H1 (cell line): ENCODE results near the gene KRT12. TPM values are rescaled to one million over a fixed set of nuclear protein-coding genes. Genes with fewer than 3 reads are reported as not detected.

Source experiments
- CTCF ChIA-PET: fragments of 300-600 bp; sonication (Branson Sonifier 250); formaldehyde crosslinking; loops from one replicate; lab custom pipeline; 2021; ENCODE audit not compliant: partially characterized antibody; lab: Charles Lee
- POLR2A ChIA-PET: fragments of 300-600 bp; sonication (Branson Sonifier 250); formaldehyde crosslinking; loops from one replicate; lab custom pipeline; 2021; ENCODE audit warnings: inconsistent platforms; ENCODE audit not compliant: partially characterized antibody; lab: Charles Lee
- DNase-seq, 2 experiments: peaks; one replicate each; pipeline versions ENCODE4 v3.0.0 to v3.0.0-alpha.2; 2010 to 2022; ENCODE audit warnings: low spot score in 2 of 2, low read depth in 1 of 2, mixed read lengths in 1 of 2
- FAIRE-seq: peaks from 2 replicates; lab custom pipeline; 2011; peaks lifted over from hg19 to GRCh38; lab: Jason Lieb, UNC
- H2AFZ ChIP-seq: 2 replicates; pipeline ENCODE4 v1.8.1; 2012; ENCODE audit warnings: low read length, inconsistent platforms
- H2AK5ac ChIP-seq: 2 replicates; pipeline ENCODE4 v1.6.1; 2013; ENCODE audit warnings: low read depth, low read length
- H2BK120ac ChIP-seq: replicated peaks from 2 replicates; pipeline ENCODE3; 2013; ENCODE audit warnings: low read depth, low read length, inconsistent platforms
- H2BK12ac ChIP-seq: 2 replicates; pipeline ENCODE4 v1.6.1; 2013; ENCODE audit warnings: low read depth, low read length
- H2BK15ac ChIP-seq: 2 replicates; pipeline ENCODE4 v1.6.1; 2013; ENCODE audit warnings: low read length
- H2BK20ac ChIP-seq: 2 replicates; pipeline ENCODE4 v1.6.1; 2013; ENCODE audit warnings: low read length
- H2BK5ac ChIP-seq: 2 replicates; pipeline ENCODE4 v1.6.1; 2013; ENCODE audit warnings: low read depth, low read length
- H3K14ac ChIP-seq: 2 replicates; pipeline ENCODE4 v1.6.1; 2013; ENCODE audit warnings: inconsistent platforms; ENCODE audit not compliant: insufficient read length
- H3K18ac ChIP-seq: 2 replicates; pipeline ENCODE4 v1.6.1; 2013; ENCODE audit warnings: low read length; ENCODE audit errors: extremely low read depth
- H3K23ac ChIP-seq: 2 replicates; pipeline ENCODE4 v1.6.1; 2013; ENCODE audit warnings: inconsistent platforms; ENCODE audit not compliant: insufficient read length
- H3K23me2 ChIP-seq: 2 replicates; pipeline ENCODE4 v1.6.1; 2013; ENCODE audit warnings: low read depth, low read length
- H3K27ac ChIP-seq: 2 replicates; pipeline ENCODE4 v1.6.1; 2011; ENCODE audit warnings: low read depth, low read length, inconsistent platforms
- H3K27me3 ChIP-seq, 4 experiments: replicated peaks in 1 of 4; 1 replicate in 1 of 4; 2 replicates in 3 of 4; pipeline versions ENCODE4 v1.6.1 to v1.8.1; 2011 to 2013; ENCODE audit warnings: low read length in 3 of 4, mild to moderate bottlenecking in 3 of 4, inconsistent platforms in 2 of 4, mixed read lengths in 2 of 4, moderate library complexity in 1 of 4; ENCODE audit not compliant: control insufficient read depth in 3 of 4, insufficient read depth in 3 of 4; ENCODE audit errors: extremely low read depth in 1 of 4
- H3K36me3 ChIP-seq, 4 experiments: 2 replicates each; pipeline versions ENCODE4 v1.6.1 to v1.8.1; 2011 to 2013; ENCODE audit warnings: mild to moderate bottlenecking in 4 of 4, low read length in 3 of 4, moderate library complexity in 2 of 4, control low read depth in 1 of 4, inconsistent platforms in 1 of 4; ENCODE audit not compliant: insufficient read depth in 4 of 4, control insufficient read depth in 2 of 4
- H3K4ac ChIP-seq: replicated peaks from 2 replicates; pipeline ENCODE3; 2013; ENCODE audit warnings: low read length, low read depth, mixed read lengths, inconsistent platforms; ENCODE audit not compliant: insufficient read length
- H3K4me1 ChIP-seq, 4 experiments: replicated peaks in 1 of 4; 1 replicate in 1 of 4; 2 replicates in 3 of 4; pipeline versions ENCODE4 v1.6.1 to v1.8.1; 2011 to 2013; ENCODE audit warnings: low read length in 3 of 4, inconsistent platforms in 2 of 4, mixed read lengths in 1 of 4; ENCODE audit not compliant: insufficient read depth in 4 of 4, control insufficient read depth in 3 of 4
- H3K4me2 ChIP-seq, 2 experiments: 2 replicates each; pipeline versions ENCODE4 v1.6.1 to v1.8.1; 2011 to 2013; ENCODE audit warnings: low read depth in 2 of 2, low read length in 2 of 2, control low read depth in 1 of 2, inconsistent platforms in 1 of 2, mild to moderate bottlenecking in 1 of 2; ENCODE audit not compliant: insufficient read depth in 1 of 2
- H3K4me3 ChIP-seq, 4 experiments: fragments of 200-600, 300-600 bp in 1 of 4; sonication (generic), shearing (Covaris generic), sonication (Bioruptor Twin) in 1 of 4; 2 replicates each; pipeline versions ENCODE4 v1.5.1 to v1.8.1; 2011 to 2016; ENCODE audit warnings: low read length in 4 of 4, low read depth in 3 of 4, control low read depth in 2 of 4, inconsistent platforms in 2 of 4, mild to moderate bottlenecking in 2 of 4, mixed read lengths in 1 of 4, moderate library complexity in 1 of 4; ENCODE audit not compliant: insufficient read depth in 2 of 4; ENCODE audit errors: extremely low read depth in 1 of 4
- H3K56ac ChIP-seq: replicated peaks from 2 replicates; pipeline ENCODE3; 2013; ENCODE audit warnings: low read depth, mild to moderate bottlenecking, mixed read lengths, low read length, inconsistent platforms; ENCODE audit not compliant: insufficient read length
- H3K79me1 ChIP-seq: 2 replicates; pipeline ENCODE4 v1.6.1; 2013; ENCODE audit warnings: low read depth, low read length, control low read depth
- H3K79me2 ChIP-seq, 2 experiments: 2 replicates each; pipeline versions ENCODE4 v1.6.1 to v1.8.1; 2012 to 2013; ENCODE audit warnings: low read length in 2 of 2, mild to moderate bottlenecking in 2 of 2, inconsistent platforms in 1 of 2; ENCODE audit not compliant: insufficient read depth in 2 of 2, control insufficient read depth in 1 of 2
- H3K9ac ChIP-seq, 4 experiments: replicated peaks in 1 of 4; 1 replicate in 1 of 4; 2 replicates in 3 of 4; pipeline versions ENCODE4 v1.6.1 to v1.8.1; 2011 to 2013; ENCODE audit warnings: low read depth in 3 of 4, low read length in 3 of 4, control low read depth in 2 of 4, mild to moderate bottlenecking in 2 of 4, moderate library complexity in 2 of 4, inconsistent platforms in 1 of 4; ENCODE audit errors: extremely low read depth in 1 of 4
- H3K9me3 ChIP-seq, 2 experiments: 2 replicates each; pipeline versions ENCODE4 v1.6.1 to v1.8.1; 2012 to 2013; ENCODE audit warnings: mild to moderate bottlenecking in 2 of 2, moderate library complexity in 2 of 2, control low read depth in 1 of 2, inconsistent platforms in 1 of 2, low read depth in 1 of 2, low read length in 1 of 2, mixed read lengths in 1 of 2; ENCODE audit not compliant: insufficient read depth in 2 of 2
- H4K20me1 ChIP-seq, 2 experiments: replicated peaks in 1 of 2; 2 replicates each; pipeline versions ENCODE3 to v1.8.1; 2011 to 2013; ENCODE audit warnings: inconsistent platforms in 2 of 2, low read length in 2 of 2, mild to moderate bottlenecking in 1 of 2; ENCODE audit not compliant: insufficient read depth in 2 of 2, control insufficient read depth in 1 of 2
- H4K5ac ChIP-seq: 2 replicates; pipeline ENCODE4 v1.6.1; 2013; ENCODE audit warnings: low read length, low read depth, mixed read lengths, inconsistent platforms; ENCODE audit not compliant: insufficient read length
- H4K8ac ChIP-seq: 2 replicates; pipeline ENCODE4 v1.8.0; 2013; ENCODE audit warnings: mild to moderate bottlenecking, moderate library complexity, low read length, inconsistent platforms; ENCODE audit not compliant: insufficient read depth; ENCODE audit errors: extremely low read depth
- H4K91ac ChIP-seq: replicated peaks from 2 replicates; pipeline ENCODE3; 2013; ENCODE audit warnings: low read length, mixed read lengths, inconsistent platforms; ENCODE audit not compliant: insufficient read length
- CEBPB ChIP-seq: IDR thresholded peaks from 2 replicates; pipeline ENCODE4 v1.6.1; 2012; ENCODE audit warnings: low read depth, low read length
- CTBP2 ChIP-seq: IDR thresholded peaks from 2 replicates; pipeline ENCODE4 v1.7.0; 2011; ENCODE audit warnings: borderline replicate concordance, mild to moderate bottlenecking, moderate library complexity, mixed read lengths, low read length; ENCODE audit not compliant: insufficient read depth, insufficient read length
- GABPA ChIP-seq: IDR thresholded peaks from 2 replicates; pipeline ENCODE4 v1.6.1; 2011; ENCODE audit warnings: mild to moderate bottlenecking, low read length, moderate library complexity, borderline replicate concordance; ENCODE audit not compliant: insufficient read depth
- HDAC6 ChIP-seq: IDR thresholded peaks from one replicate; pipeline ENCODE4 v1.7.1; 2012; ENCODE audit warnings: low read depth, mild to moderate bottlenecking, inconsistent platforms, low read length, moderate library complexity
- KDM1A ChIP-seq: fragments of 200-600, 300-600 bp; sonication (generic); IDR thresholded peaks from 2 replicates; pipeline ENCODE4 v1.7.1; 2016; ENCODE audit warnings: mild to moderate bottlenecking, low read length, borderline replicate concordance
- NANOG ChIP-seq: IDR thresholded peaks from 2 replicates; pipeline ENCODE4 v1.6.1; 2011; ENCODE audit warnings: low read length, low read depth, mild to moderate bottlenecking, inconsistent platforms; ENCODE audit not compliant: insufficient read depth, poor library complexity, severe bottlenecking
- POLR2A ChIP-seq, 2 experiments: IDR thresholded peaks; 1 replicate in 1 of 2; 2 replicates in 1 of 2; pipeline ENCODE4 v1.6.1; 2011; ENCODE audit warnings: low read depth in 2 of 2, low read length in 2 of 2, mild to moderate bottlenecking in 2 of 2; ENCODE audit errors: control extremely low read depth in 1 of 2
- SP1 ChIP-seq: IDR thresholded peaks from 2 replicates; pipeline ENCODE4 v1.6.1; 2011; ENCODE audit warnings: low read depth, low read length
- SP4 ChIP-seq: IDR thresholded peaks from 2 replicates; pipeline ENCODE4 v1.6.1; 2012; ENCODE audit warnings: low read length, inconsistent platforms
- SRF ChIP-seq: IDR thresholded peaks from 2 replicates; pipeline ENCODE4 v1.6.1; 2011; ENCODE audit warnings: mild to moderate bottlenecking, low read depth, low read length, moderate library complexity
- TCF12 ChIP-seq: IDR thresholded peaks from 2 replicates; pipeline ENCODE4 v1.6.1; 2011; ENCODE audit warnings: low read depth, mild to moderate bottlenecking, low read length
- YY1 ChIP-seq: IDR thresholded peaks from 2 replicates; pipeline ENCODE4 v1.6.1; 2011; ENCODE audit warnings: low read depth, mild to moderate bottlenecking, low read length
- WGBS, 2 experiments: shearing (Covaris generic) in 1 of 2; methylation state at CpG; one replicate each; pipeline versions ENCODE4 v1.1.6 to v1.1.7; 2013 to 2015; ENCODE audit warnings: low lambda C conversion rate in 2 of 2, mixed read lengths in 2 of 2, inconsistent platforms in 1 of 2, low coverage in 1 of 2, missing lambda C conversion rate in 1 of 2; ENCODE audit not compliant: insufficient replicate concordance in 2 of 2, insufficient coverage in 1 of 2, insufficient read length in 1 of 2; ENCODE audit errors: extremely low coverage in 1 of 2, missing lambda C conversion rate in 1 of 2; 5-methylcytosine and 5-hydroxymethylcytosine counted together
- polyA plus RNA-seq, 7 experiments: library from polyadenylated mRNA; depleted of rRNA in 3 of 7; stranded (reverse) in 5 of 7; unstranded in 2 of 7; fragments of >200 nt in 5 of 7; fragments of 200-250 nt in 2 of 7; gene quantifications; 1 replicate in 5 of 7; 2 replicates in 1 of 7; 4 replicates in 1 of 7; pipeline versions ENCODE4 v1.2.1 to v1.2.3, GENCODE V29; 2011 to 2013; ENCODE audit warnings: missing spikeins in 2 of 7, mixed read lengths in 2 of 7
- total RNA-seq: library from RNA; stranded (reverse); fragmentation: NEBNext Ultra II Directional; extraction: Animal tissue kit (Norgen Biotek cat#: 25700); gene quantifications from 2 replicates; pipeline ENCODE4 v1.2.1, GENCODE V29; 2021
- TF ChIP-seq, protein P1 (sequence below): IDR thresholded peaks from 2 replicates; pipeline ENCODE4 v1.6.1; 2012; ENCODE audit warnings: low read length, inconsistent platforms

The KRT12 gene
- total and polyA plus RNA-seq, 2 of the 8 experiments (the other 6 are each of a cell fraction or from before 2014, with no cell fraction given): not detected

DNA sequence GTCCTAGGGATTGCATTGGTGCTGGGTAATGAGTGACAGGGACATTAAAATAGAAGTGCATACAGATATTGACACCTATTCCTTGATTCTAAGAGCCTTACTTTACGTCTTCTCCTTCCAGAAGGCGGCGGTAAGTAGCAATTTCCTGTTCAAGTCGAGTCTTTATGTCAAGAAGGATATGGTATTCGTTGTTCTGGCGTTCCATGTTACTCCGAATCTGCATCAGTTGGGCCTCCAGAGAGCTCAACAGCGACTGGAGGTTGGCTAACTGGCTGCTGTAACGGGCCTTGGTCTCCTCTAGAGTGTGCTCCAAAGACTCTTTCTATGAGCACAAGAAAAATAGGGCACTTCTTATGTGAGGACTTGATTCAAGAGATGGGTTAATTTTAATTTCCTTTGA is 11.0 kb upstream of the KRT12 start:
- Histone ChIP-seq H2BK12ac (no peak overlapping the region), H2BK120ac (no peak overlapping the region), H4K91ac (no peak overlapping the region), H3K4me3 (no peak overlapping the region), H3K4me1 (peaks cover 0 to 4% (median 0%) of the 10 kb centered on the region in 4 experiments; a peak in 3 of 7 replicates), H3K23ac (no peak overlapping the region), H3K27me3 (no peaks in the 10 kb centered on the region), H3K27ac (no peak overlapping the region), H4K8ac (no peak overlapping the region), H3K79me2 (no peaks in the 10 kb centered on the region), H3K14ac (no peak overlapping the region), H2BK20ac (no peak overlapping the region), H3K23me2 (no peaks in the 10 kb centered on the region), H3K4me2 (no peak overlapping the region), H3K4ac (no peak overlapping the region), H3K36me3 (no peaks in the 10 kb centered on the region), H2BK15ac (no peak overlapping the region), H3K18ac (no peak overlapping the region), H3K79me1 (no peaks in the 10 kb centered on the region), H3K56ac (no peak overlapping the region), H2AK5ac (no peak overlapping the region), H2AFZ (no peak overlapping the region), H3K9me3 (no peaks in the 10 kb centered on the region), H3K9ac (no peak overlapping the region), H4K5ac (no peak overlapping the region), H2BK5ac (no peak overlapping the region), H4K20me1 (no peaks in the 10 kb centered on the region)
- DNase-seq: no peak
- WGBS, 2 experiments: 92% methylated on average over 9 of the region's 9 CpGs; no CpG with 5 or more reads in 1 of the 2 experiments
- no peak for FAIRE-seq
- CTCF ChIA-PET: interaction anchor here (0.5 to 1.9 kb wide), 5 partner anchors 15 to 644 kb away, joined by 3 to 5 read pairs (median 4); no protein-coding TSS in a partner anchor
- POLR2A ChIA-PET: no interaction called here
- TF ChIP-seq, protein P1, sequence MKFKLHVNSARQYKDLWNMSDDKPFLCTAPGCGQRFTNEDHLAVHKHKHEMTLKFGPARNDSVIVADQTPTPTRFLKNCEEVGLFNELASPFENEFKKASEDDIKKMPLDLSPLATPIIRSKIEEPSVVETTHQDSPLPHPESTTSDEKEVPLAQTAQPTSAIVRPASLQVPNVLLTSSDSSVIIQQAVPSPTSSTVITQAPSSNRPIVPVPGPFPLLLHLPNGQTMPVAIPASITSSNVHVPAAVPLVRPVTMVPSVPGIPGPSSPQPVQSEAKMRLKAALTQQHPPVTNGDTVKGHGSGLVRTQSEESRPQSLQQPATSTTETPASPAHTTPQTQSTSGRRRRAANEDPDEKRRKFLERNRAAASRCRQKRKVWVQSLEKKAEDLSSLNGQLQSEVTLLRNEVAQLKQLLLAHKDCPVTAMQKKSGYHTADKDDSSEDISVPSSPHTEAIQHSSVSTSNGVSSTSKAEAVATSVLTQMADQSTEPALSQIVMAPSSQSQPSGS: no peak
- TF ChIP-seq CTBP2 (no peak), HDAC6 (no peak), CEBPB (no peak), SP4 (no peak), TCF12 (no peak), SP1 (no peak), KDM1A (no peak), YY1 (no peak), GABPA (no peak), SRF (no peak), NANOG (no peak), POLR2A (IDR thresholded peaks at IDR 0.05; ENCODE audit: control extremely low read depth in 1 of 2, low read depth in 2 of 2, low read length in 2 of 2) (no peak)
